Activated CD4-positive, CD25-positive, alpha-beta regulatory T cell treated with anti-CD3 and anti-CD28 coated beads, Interleukin-2, amount 50 U/mL, for 72 hours (primary cell): ENCODE measurements around the gene SLC66A3.

Experiments
- DNase-seq: peaks from one replicate; pipeline ENCODE4 v3.0.0; 2021

The SLC66A3 gene

GRCh38 chr2:11220445-11220844, 65.2 kb downstream of the SLC66A3 start:
- no peak for DNase-seq

- no peak for DNase-seq
These were observed 67.6 kb downstream of the SLC66A3 start for GRCh38 chr2:11222845-11223244.

GRCh38 chr2:11224887-11225286, 69.6 kb downstream of the SLC66A3 start:
- no peak for DNase-seq

GRCh38 chr2:11227595-11227994, 72.3 kb downstream of the SLC66A3 start:
- DNase-seq = no peak
